Measurements from ENCODE around the gene SNRNP48. TPM values are rescaled to one million over a fixed set of nuclear protein-coding genes. Genes with fewer than 3 reads are reported as not detected.

Gene SNRNP48
- total RNA-seq, 1 experiment from 2014 or later = 13.7 TPM

DNA sequence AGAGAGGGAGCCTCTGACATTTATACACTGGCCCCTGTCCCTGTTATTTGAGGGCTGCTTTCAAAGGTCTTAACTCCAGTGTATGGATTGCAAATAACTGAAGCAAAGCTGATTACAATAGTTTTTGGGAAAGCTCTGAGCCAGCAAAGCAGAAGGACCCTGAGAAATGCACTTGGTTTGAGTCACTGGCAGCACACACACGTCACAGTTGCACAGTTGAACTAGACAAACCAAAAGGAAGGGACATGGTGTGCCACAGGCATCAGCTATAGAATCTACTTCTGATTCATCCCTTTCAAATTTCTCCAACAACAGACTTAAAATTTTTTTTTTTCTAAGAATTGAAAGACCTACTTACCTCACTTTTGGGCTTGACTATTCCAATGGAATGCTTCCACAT lies 56.4 kb downstream of the SNRNP48 start:
- H3K27ac ChIP-seq (ENCODE audit: low read length) = no peak overlapping the region
- H3K9ac ChIP-seq (ENCODE audit: low read length) = no peak overlapping the region
- no peak overlapping the region for H3K4me3 ChIP-seq (ENCODE audit: low read length)
- H2AFZ ChIP-seq (ENCODE audit: low read length) = no peak overlapping the region
- no peak for DNase-seq
- no peaks in the 10 kb centered on the region for H4K20me1 ChIP-seq (ENCODE audit: insufficient read depth, low read depth, low read length)
- no peaks in the 10 kb centered on the region for H3K36me3 ChIP-seq (ENCODE audit: insufficient read depth, low read length)
- no peaks in the 10 kb centered on the region for H3K27me3 ChIP-seq (ENCODE audit: low read length)
- no peaks in the 10 kb centered on the region for H3K9me2 ChIP-seq (replicated peaks; ENCODE audit: insufficient read depth, low read length)
- H3K9me3 ChIP-seq (ENCODE audit: low read length) = no peaks in the 10 kb centered on the region
- H3K4me2 ChIP-seq (ENCODE audit: low read depth, low read length, poor library complexity, severe bottlenecking) = no peak overlapping the region
- no peaks in the 10 kb centered on the region for H3K4me1 ChIP-seq (ENCODE audit: low read length)
- H3K79me2 ChIP-seq (ENCODE audit: low read length) = no peaks in the 10 kb centered on the region

DNA sequence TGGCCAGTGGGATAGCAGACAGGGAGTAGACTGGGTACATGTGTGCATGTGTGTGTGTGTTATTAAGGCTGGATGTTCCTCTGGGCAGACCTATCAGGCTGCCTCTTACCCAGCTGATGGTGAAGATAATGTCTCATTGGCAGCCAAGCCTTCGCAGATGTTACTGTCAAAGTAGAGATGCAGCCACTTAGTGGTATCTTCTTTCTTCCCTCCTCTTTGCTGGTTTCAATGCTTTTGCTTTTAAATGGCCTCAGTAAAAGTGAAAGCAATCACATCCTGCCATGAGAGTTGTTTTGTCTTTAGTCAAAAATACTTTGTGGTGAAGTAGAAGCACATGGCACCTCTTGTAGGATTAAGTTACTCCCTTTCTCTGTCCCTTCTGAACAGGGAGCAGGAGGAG lies 57.5 kb downstream of the SNRNP48 start:
- Histone ChIP-seq H3K4me2 (ENCODE audit: low read depth, low read length, poor library complexity, severe bottlenecking) (no peak overlapping the region), H4K20me1 (ENCODE audit: insufficient read depth, low read depth, low read length) (no peaks in the 10 kb centered on the region), H3K9me3 (ENCODE audit: low read length) (no peaks in the 10 kb centered on the region), H3K9me2 (replicated peaks; ENCODE audit: insufficient read depth, low read length) (no peaks in the 10 kb centered on the region), H3K27ac (ENCODE audit: low read length) (no peak overlapping the region), H3K4me1 (ENCODE audit: low read length) (no peaks in the 10 kb centered on the region), H3K27me3 (ENCODE audit: low read length) (no peaks in the 10 kb centered on the region), H2AFZ (ENCODE audit: low read length) (no peak overlapping the region), H3K9ac (ENCODE audit: low read length) (no peak overlapping the region), H3K4me3 (ENCODE audit: low read length) (no peak overlapping the region), H3K36me3 (ENCODE audit: insufficient read depth, low read length) (no peaks in the 10 kb centered on the region), H3K79me2 (ENCODE audit: low read length) (no peaks in the 10 kb centered on the region)
- no peak for DNase-seq

DNA sequence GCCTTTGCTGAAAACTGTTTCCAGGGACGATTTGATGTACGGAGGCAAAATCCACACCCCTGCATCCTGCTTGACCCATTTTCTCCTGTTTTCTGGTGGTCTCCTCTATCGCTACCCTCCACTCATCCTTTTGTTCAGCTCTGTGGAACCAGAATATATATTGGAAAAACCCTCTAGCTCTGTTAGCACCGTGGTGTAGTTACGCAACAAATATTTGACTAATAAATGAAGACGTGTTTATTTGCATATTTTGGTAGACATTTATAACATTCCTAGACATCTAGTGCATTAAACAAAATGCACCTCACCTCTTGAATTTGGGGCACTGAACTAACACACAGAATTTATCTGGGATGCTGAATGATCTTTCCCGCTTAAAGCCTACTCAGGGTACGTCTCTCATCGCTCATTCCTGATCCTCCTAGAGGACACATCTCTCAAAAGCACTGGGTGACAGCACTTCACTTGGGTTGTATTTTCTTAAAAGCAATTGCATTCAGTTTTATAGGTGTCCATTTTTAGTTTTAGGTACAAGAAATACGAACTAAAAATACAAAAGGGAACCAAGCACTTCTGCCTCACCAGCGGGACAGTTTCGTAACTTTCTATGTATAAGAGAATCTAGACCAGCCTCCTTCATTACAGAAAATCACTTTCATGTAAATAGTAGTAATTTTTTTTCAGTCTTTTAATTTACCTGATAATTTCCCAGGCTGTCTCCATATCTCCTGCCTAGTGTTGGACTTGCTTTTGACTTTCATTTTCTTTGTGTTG lies 59.2 kb downstream of the SNRNP48 start:
- Histone ChIP-seq H3K9me2 (replicated peaks; ENCODE audit: insufficient read depth, low read length) (no peaks in the 10 kb centered on the region), H3K9me3 (ENCODE audit: low read length) (no peaks in the 10 kb centered on the region), H3K27me3 (ENCODE audit: low read length) (no peaks in the 10 kb centered on the region), H2AFZ (ENCODE audit: low read length) (no peak overlapping the region), H3K9ac (ENCODE audit: low read length) (no peak overlapping the region), H3K4me3 (ENCODE audit: low read length) (no peak overlapping the region), H3K4me1 (ENCODE audit: low read length) (no peaks in the 10 kb centered on the region), H3K4me2 (ENCODE audit: low read depth, low read length, poor library complexity, severe bottlenecking) (no peak overlapping the region), H3K79me2 (ENCODE audit: low read length) (no peaks in the 10 kb centered on the region), H4K20me1 (ENCODE audit: insufficient read depth, low read depth, low read length) (no peaks in the 10 kb centered on the region), H3K27ac (ENCODE audit: low read length) (no peak overlapping the region), H3K36me3 (ENCODE audit: insufficient read depth, low read length) (no peaks in the 10 kb centered on the region)
- peak; percentile 63 for DNase-seq

DNA sequence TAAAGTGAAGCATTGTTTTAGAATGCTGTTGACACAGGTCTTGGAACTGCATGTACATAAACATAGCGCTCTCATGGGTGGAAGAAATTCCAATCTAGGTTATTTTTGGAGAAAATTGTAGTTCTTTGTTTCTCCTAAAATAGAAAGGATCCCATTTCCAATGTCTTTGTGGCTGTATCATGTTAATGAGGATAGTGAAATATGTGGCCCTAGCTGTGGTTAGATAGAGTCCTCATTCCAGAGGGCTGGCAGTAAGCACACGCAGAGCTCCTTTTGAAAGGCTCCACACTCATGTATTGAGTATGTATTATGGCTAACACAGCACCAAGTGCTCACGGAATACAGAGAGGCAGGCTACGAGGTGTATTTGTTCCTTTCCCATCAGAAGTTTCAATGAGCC lies 60.9 kb downstream of the SNRNP48 start:
- Histone ChIP-seq H3K9me3 (ENCODE audit: low read length) (no peaks in the 10 kb centered on the region), H3K27ac (ENCODE audit: low read length) (no peak overlapping the region), H3K4me1 (ENCODE audit: low read length) (no peaks in the 10 kb centered on the region), H3K9ac (ENCODE audit: low read length) (no peak overlapping the region), H3K4me2 (ENCODE audit: low read depth, low read length, poor library complexity, severe bottlenecking) (no peak overlapping the region), H2AFZ (ENCODE audit: low read length) (no peak overlapping the region), H3K36me3 (ENCODE audit: insufficient read depth, low read length) (no peaks in the 10 kb centered on the region), H3K79me2 (ENCODE audit: low read length) (no peaks in the 10 kb centered on the region), H4K20me1 (ENCODE audit: insufficient read depth, low read depth, low read length) (no peaks in the 10 kb centered on the region), H3K9me2 (replicated peaks; ENCODE audit: insufficient read depth, low read length) (no peaks in the 10 kb centered on the region), H3K4me3 (ENCODE audit: low read length) (no peak overlapping the region), H3K27me3 (ENCODE audit: low read length) (no peaks in the 10 kb centered on the region)
- DNase-seq = no peak

DNA sequence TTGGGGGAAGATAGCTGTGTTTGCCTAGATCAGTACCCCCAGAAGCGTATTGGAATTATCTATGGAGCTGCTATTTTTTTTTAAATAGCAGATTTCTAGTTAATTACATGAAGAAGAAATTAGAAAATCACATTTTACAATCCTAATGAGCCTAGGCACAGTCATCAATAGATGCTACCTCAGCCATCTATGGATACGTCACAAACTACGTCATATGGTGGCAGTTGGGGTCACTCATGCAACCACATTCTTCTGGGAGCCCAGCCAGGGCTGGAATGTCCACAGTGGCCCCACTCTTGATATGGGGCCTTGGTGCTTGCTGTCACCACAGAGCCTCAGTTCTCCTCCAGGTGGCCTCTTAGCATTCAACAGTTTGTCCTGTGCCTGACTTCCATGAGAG lies 63.0 kb downstream of the SNRNP48 start:
- no peak for DNase-seq
- no peak overlapping the region for H3K9ac ChIP-seq (ENCODE audit: low read length)

DNA sequence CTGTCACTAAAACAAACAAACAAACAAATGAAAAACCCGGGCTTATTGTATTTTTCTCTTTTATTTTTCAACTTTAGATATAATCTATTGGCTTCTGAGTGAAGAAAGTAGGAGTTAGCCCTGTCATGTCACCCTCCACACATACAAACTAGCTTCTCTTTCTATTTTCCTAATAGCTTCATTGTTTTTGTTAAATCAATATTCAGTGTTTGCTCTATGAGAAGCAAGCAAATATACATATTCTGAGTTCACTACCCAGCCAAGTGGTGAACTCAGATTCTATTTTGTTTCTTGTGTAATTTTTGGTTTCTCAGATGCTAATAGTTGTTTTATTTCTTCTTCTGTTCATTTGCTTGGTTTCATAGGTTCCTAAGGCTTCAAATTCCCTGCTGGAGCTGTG lies 66.4 kb downstream of the SNRNP48 start:
- no peak overlapping the region for H3K27ac ChIP-seq (ENCODE audit: low read length)
- H3K27me3 ChIP-seq (ENCODE audit: low read length) = no peaks in the 10 kb centered on the region
- no peaks in the 10 kb centered on the region for H3K79me2 ChIP-seq (ENCODE audit: low read length)
- H2AFZ ChIP-seq (ENCODE audit: low read length) = no peak overlapping the region
- no peaks in the 10 kb centered on the region for H4K20me1 ChIP-seq (ENCODE audit: insufficient read depth, low read depth, low read length)
- H3K9ac ChIP-seq (ENCODE audit: low read length) = no peak overlapping the region
- no peaks in the 10 kb centered on the region for H3K36me3 ChIP-seq (ENCODE audit: insufficient read depth, low read length)
- no peak overlapping the region for H3K4me2 ChIP-seq (ENCODE audit: low read depth, low read length, poor library complexity, severe bottlenecking)
- H3K4me3 ChIP-seq (ENCODE audit: low read length) = no peak overlapping the region
- H3K9me2 ChIP-seq (replicated peaks; ENCODE audit: insufficient read depth, low read length) = no peaks in the 10 kb centered on the region
- H3K4me1 ChIP-seq (ENCODE audit: low read length) = no peaks in the 10 kb centered on the region
- DNase-seq = no peak
- no peaks in the 10 kb centered on the region for H3K9me3 ChIP-seq (ENCODE audit: low read length)

More for the DNA sequence above, 63.0 kb downstream of the SNRNP48 start:
- H3K4me3 ChIP-seq (ENCODE audit: low read length) = no peak overlapping the region
- no peaks in the 10 kb centered on the region for H3K79me2 ChIP-seq (ENCODE audit: low read length)
- no peaks in the 10 kb centered on the region for H3K36me3 ChIP-seq (ENCODE audit: insufficient read depth, low read length)
- H2AFZ ChIP-seq (ENCODE audit: low read length) = no peak overlapping the region
- no peaks in the 10 kb centered on the region for H3K9me2 ChIP-seq (replicated peaks; ENCODE audit: insufficient read depth, low read length)
- no peak overlapping the region for H3K4me2 ChIP-seq (ENCODE audit: low read depth, low read length, poor library complexity, severe bottlenecking)
- no peaks in the 10 kb centered on the region for H3K4me1 ChIP-seq (ENCODE audit: low read length)
- no peaks in the 10 kb centered on the region for H3K27me3 ChIP-seq (ENCODE audit: low read length)
- H4K20me1 ChIP-seq (ENCODE audit: insufficient read depth, low read depth, low read length) = no peaks in the 10 kb centered on the region
- H3K9me3 ChIP-seq (ENCODE audit: low read length) = no peaks in the 10 kb centered on the region
- no peak overlapping the region for H3K27ac ChIP-seq (ENCODE audit: low read length)

DNA sequence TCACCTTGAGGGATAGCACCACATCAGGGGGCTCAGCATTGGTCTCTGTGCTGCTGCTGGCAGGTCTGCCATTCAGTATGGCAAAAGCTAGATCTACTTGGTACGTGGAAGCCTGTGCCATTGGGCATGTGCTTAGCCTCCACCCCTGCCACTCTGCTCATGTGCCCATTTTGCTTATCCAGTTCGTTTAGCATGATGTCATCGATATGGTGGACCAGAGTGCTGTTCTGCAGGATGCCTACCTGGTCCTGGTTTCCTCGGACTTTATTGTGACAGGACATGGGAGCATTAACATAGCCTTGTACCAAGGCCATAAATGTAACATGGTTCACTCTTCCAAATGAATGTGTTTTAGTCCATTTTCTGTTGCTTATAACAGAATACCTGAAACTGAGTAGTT lies 68.5 kb downstream of the SNRNP48 start:
- no peaks in the 10 kb centered on the region for H3K27me3 ChIP-seq (ENCODE audit: low read length)
- no peak overlapping the region for H3K27ac ChIP-seq (ENCODE audit: low read length)
- no peaks in the 10 kb centered on the region for H3K79me2 ChIP-seq (ENCODE audit: low read length)
- no peak overlapping the region for H3K4me2 ChIP-seq (ENCODE audit: low read depth, low read length, poor library complexity, severe bottlenecking)
- H3K36me3 ChIP-seq (ENCODE audit: insufficient read depth, low read length) = no peaks in the 10 kb centered on the region
- H3K4me3 ChIP-seq (ENCODE audit: low read length) = no peak overlapping the region
- no peak for DNase-seq
- H2AFZ ChIP-seq (ENCODE audit: low read length) = no peak overlapping the region
- H3K4me1 ChIP-seq (ENCODE audit: low read length) = no peaks in the 10 kb centered on the region
- H4K20me1 ChIP-seq (ENCODE audit: insufficient read depth, low read depth, low read length) = no peaks in the 10 kb centered on the region
- no peak overlapping the region for H3K9ac ChIP-seq (ENCODE audit: low read length)
- no peaks in the 10 kb centered on the region for H3K9me3 ChIP-seq (ENCODE audit: low read length)
- H3K9me2 ChIP-seq (replicated peaks; ENCODE audit: insufficient read depth, low read length) = no peaks in the 10 kb centered on the region

DNA sequence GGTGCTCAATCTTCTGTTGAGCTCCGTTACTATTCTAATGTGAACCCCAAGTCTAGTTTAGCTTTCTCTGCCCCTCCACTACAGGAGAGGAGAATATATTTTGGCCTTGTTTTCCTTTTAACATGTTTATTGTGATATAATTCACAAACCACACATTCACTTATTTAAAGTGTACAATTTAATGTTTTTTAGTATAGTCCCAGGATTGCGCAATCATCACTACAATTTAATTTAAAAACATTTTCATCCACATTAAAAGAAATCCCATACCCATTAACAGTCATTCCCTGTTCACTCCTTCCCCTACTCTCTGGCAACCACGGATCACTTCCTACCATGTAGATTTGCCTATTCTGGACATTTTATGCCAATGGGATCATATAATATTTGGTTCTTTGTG lies 71.4 kb downstream of the SNRNP48 start:
- no peaks in the 10 kb centered on the region for H4K20me1 ChIP-seq (ENCODE audit: insufficient read depth, low read depth, low read length)
- DNase-seq = no peak
- H3K27ac ChIP-seq (ENCODE audit: low read length) = no peak overlapping the region
- H3K4me1 ChIP-seq (ENCODE audit: low read length) = no peaks in the 10 kb centered on the region
- H3K9ac ChIP-seq (ENCODE audit: low read length) = no peak overlapping the region
- no peak overlapping the region for H3K4me2 ChIP-seq (ENCODE audit: low read depth, low read length, poor library complexity, severe bottlenecking)
- H2AFZ ChIP-seq (ENCODE audit: low read length) = no peak overlapping the region
- no peaks in the 10 kb centered on the region for H3K9me3 ChIP-seq (ENCODE audit: low read length)
- no peaks in the 10 kb centered on the region for H3K9me2 ChIP-seq (replicated peaks; ENCODE audit: insufficient read depth, low read length)
- H3K4me3 ChIP-seq (ENCODE audit: low read length) = no peak overlapping the region
- no peaks in the 10 kb centered on the region for H3K79me2 ChIP-seq (ENCODE audit: low read length)
- no peaks in the 10 kb centered on the region for H3K27me3 ChIP-seq (ENCODE audit: low read length)
- H3K36me3 ChIP-seq (ENCODE audit: insufficient read depth, low read length) = no peaks in the 10 kb centered on the region
